Measurements from ENCODE around the gene CAMK1D. TPM values are rescaled to one million over a fixed set of nuclear protein-coding genes. Genes with fewer than 3 reads are reported as not detected.

Gene CAMK1D
- total and polyA plus RNA-seq, 3 donors from 2014 or later: 10.0 to 14.5 (median 14.0) TPM

DNA sequence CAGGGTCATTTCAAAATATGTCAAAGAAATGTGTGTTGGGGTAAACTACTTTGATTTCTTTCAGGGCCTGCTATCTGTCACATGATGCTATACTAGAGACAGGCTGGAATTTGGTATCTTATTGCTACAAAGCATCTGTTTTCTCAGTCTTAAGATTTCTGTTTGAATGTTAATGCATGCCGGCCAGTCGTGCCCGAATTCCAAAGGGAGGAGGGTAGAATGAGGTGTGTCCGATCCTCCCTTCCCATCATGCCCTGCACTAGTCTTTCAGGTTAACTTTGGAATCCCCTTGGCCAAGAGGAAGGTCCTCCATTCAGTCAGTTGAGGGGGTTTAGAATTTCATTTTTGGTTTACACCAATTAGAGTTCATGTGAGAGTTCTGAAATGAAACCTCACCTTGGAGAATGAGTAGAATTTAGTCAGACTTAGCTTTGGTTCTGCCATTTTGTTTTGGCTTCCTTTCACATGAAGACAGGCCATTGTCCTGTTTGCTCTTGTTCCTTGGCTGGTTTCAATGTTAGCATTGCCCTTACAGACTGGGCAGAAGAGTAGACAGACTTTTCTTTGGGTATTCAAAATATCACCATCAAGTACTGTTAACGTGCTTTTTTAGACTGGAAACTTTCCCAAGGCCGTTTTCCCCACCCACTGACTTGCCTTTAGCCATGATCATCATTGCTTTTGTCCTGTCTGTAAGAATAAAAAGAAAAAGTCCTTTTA lies 95.8 kb downstream of the CAMK1D start:
- no peaks in the 10 kb centered on the region for H3K9me3 ChIP-seq
- no peak for DNase-seq
- no peak overlapping the region for H3K4me3 ChIP-seq
- 41 to 49% methylated on average over 6 of the region's 6 CpGs for WGBS, 2 donors
- H3K36me3 ChIP-seq (ENCODE audit: low read depth, missing control alignments): no peaks in the 10 kb centered on the region
- TF ChIP-seq POLR2A (IDR thresholded peaks at IDR 0.05): no peak
- TF ChIP-seq, protein P1, sequence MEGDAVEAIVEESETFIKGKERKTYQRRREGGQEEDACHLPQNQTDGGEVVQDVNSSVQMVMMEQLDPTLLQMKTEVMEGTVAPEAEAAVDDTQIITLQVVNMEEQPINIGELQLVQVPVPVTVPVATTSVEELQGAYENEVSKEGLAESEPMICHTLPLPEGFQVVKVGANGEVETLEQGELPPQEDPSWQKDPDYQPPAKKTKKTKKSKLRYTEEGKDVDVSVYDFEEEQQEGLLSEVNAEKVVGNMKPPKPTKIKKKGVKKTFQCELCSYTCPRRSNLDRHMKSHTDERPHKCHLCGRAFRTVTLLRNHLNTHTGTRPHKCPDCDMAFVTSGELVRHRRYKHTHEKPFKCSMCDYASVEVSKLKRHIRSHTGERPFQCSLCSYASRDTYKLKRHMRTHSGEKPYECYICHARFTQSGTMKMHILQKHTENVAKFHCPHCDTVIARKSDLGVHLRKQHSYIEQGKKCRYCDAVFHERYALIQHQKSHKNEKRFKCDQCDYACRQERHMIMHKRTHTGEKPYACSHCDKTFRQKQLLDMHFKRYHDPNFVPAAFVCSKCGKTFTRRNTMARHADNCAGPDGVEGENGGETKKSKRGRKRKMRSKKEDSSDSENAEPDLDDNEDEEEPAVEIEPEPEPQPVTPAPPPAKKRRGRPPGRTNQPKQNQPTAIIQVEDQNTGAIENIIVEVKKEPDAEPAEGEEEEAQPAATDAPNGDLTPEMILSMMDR (IDR thresholded peaks at IDR 0.05): no peak
- peak overlapping the region in 1 of 2 donors; percentile 71 for H3K27ac ChIP-seq
- H3K27me3 ChIP-seq: no peaks in the 10 kb centered on the region
- intact Hi-C loops (cut with DNase I; ENCODE audit: low total_unique reads): no loop called here
- peaks cover 19% of the 10 kb centered on the region for H3K4me1 ChIP-seq

DNA sequence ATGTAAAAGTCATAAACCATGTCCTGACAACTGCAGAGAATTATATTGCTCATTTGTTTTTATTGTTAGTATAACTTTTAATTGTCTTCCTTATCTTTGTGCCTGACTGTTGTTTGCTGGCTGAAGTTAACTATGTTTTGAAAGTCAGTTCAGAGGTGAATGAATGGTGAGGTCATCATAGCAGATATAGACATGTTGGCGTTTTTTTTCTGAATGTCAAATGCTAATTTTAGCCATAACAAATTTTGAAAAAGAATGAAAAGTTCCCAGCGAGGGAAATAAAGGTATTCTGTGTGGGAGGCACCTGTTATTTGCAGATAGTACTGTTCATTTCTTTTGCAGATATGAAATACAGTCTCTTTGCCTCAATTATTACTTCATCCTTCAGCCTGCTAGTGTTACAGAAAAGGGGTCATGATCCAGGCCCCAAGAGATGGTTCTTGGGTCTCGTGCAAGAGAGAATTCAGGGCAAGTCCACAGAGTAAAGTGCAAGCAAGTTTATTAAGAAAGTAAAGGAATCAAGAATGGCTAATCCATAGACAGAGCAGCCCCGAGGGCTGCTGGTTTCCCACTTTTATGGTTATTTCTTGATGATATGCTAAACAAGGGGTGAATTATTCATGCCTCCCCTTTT lies 96.5 kb downstream of the CAMK1D start:
- H3K9me3 ChIP-seq: no peaks in the 10 kb centered on the region
- H3K4me1 ChIP-seq: peaks cover 19% of the 10 kb centered on the region
- TF ChIP-seq, protein P1 (IDR thresholded peaks at IDR 0.05): no peak
- TF ChIP-seq POLR2A (IDR thresholded peaks at IDR 0.05): no peak
- no peaks in the 10 kb centered on the region for H3K27me3 ChIP-seq
- H3K27ac ChIP-seq: peak overlapping the region; percentile 4 to 71
- DNase-seq: peak; percentile 55
- no peak overlapping the region for H3K4me3 ChIP-seq
- H3K36me3 ChIP-seq (ENCODE audit: low read depth, missing control alignments): no peaks in the 10 kb centered on the region
- intact Hi-C loops (cut with DNase I; ENCODE audit: low total_unique reads): no loop called here
- WGBS, 2 donors: 45 to 52% methylated on average over 4 of the region's 4 CpGs

DNA sequence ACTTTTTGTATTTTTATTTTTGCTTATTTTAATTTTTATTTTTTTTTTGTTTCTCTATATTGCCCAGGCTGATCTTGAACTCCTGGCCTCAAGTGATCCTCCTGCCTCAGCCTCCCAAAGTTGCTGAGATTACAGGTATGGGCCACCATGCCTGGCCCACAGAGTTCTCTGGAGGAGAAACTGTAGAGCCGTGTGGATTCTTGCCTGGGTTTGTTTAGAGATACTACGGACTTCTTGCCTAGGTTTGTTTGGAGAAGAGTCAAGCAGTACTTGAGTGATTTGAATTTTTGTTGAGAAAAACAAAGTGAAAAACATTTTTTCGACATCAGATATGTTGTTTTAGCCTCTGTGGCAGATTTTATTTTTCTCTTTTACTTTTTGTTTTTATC lies 99.0 kb downstream of the CAMK1D start:
- no peaks in the 10 kb centered on the region for H3K27me3 ChIP-seq
- H3K4me1 ChIP-seq: peaks cover 19% of the 10 kb centered on the region
- H3K9me3 ChIP-seq: no peaks in the 10 kb centered on the region
- intact Hi-C loops (cut with DNase I; ENCODE audit: low total_unique reads): no loop called here
- no peak for TF ChIP-seq POLR2A (IDR thresholded peaks at IDR 0.05)
- TF ChIP-seq, protein P1 (IDR thresholded peaks at IDR 0.05): no peak
- H3K4me3 ChIP-seq: no peak overlapping the region
- DNase-seq: no peak
- WGBS, 2 donors: 56 to 57% methylated on average over 3 of the region's 3 CpGs
- no peaks in the 10 kb centered on the region for H3K36me3 ChIP-seq (ENCODE audit: low read depth, missing control alignments)
- H3K27ac ChIP-seq: peak overlapping the region in 1 of 2 donors; percentile 71

DNA sequence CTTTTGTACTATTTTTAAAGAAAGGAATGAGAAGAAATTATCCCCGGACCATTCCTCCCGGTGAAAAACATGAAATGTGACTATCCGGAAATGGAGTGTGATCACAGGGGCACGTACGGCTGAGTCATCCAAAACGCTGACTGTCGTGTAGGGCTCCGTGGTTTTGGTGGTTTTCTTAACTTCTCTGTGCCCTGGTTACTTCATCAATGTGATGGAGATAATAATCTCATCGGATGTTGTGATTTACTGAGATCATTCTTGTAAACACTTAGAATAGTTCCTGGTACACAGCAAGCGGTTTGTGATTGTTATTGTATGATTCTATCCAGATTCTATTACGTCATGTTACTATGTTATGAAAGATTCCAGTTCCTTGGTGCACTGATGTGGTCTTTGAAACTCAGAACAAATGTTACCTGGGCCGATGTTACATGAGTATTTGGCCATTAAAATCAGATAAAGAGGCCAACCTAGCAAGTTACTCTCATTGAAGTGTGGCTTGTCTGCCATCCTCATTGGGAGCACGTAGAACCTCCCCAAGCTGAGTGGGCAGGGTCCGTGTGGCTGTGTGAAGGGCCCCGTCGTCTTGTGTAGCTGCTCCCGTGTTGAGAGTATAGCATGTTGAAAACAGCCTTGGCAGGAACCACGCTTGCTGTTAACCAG lies 99.5 kb downstream of the CAMK1D start:
- intact Hi-C loops (cut with DNase I; ENCODE audit: low total_unique reads): no loop called here
- Histone ChIP-seq H3K4me1 (peaks cover 19% of the 10 kb centered on the region), H3K9me3 (no peaks in the 10 kb centered on the region), H3K27me3 (no peaks in the 10 kb centered on the region), H3K36me3 (ENCODE audit: low read depth, missing control alignments) (no peaks in the 10 kb centered on the region), H3K27ac (peak overlapping the region in 1 of 2 donors; percentile 71), H3K4me3 (no peak overlapping the region)
- WGBS, 2 donors: 72% methylated on average over 18 of the region's 18 CpGs
- TF ChIP-seq, protein P1 (IDR thresholded peaks at IDR 0.05): no peak
- TF ChIP-seq POLR2A (IDR thresholded peaks at IDR 0.05): no peak
- peak; percentile 47 for DNase-seq

Data from testis (tissue), 3 donors.